Smooth muscle cell (in vitro differentiated cells): ENCODE results near the gene CELF2. TPM values are rescaled to one million over a fixed set of nuclear protein-coding genes. Genes with fewer than 3 reads are reported as not detected.
"Not testable (repeated sequence)": the region's sequence is repeated elsewhere in the genome, so short reads cannot be mapped to it uniquely, and the experiment has no call there.

Experiments
- DNase-seq: peaks from one replicate; lab custom pipeline; 2025; ENCODE audit not compliant: unreplicated experiment; lab: John Stamatoyannopoulos, UW
- H2AFZ ChIP-seq: fragments of 200-600 bp; sonication (generic); 2 replicates; pipeline ENCODE4 v1.6.0; 2016; ENCODE audit warnings: antibody characterized with exemption, low read depth, mild to moderate bottlenecking
- H3F3A ChIP-seq: fragments of 200-600 bp; sonication (generic); 2 replicates; pipeline ENCODE4 v1.6.0; 2017; ENCODE audit warnings: antibody characterized with exemption, low read depth
- H3K27ac ChIP-seq: fragments of 200-600 bp; sonication (generic); 2 replicates; pipeline ENCODE4 v1.5.1; 2016; ENCODE audit warnings: low read depth, mild to moderate bottlenecking
- H3K27me3 ChIP-seq: fragments of 200-600 bp; sonication (generic); 2 replicates; pipeline ENCODE4 v1.6.1; 2016; ENCODE audit warnings: low read depth, mild to moderate bottlenecking
- H3K36me3 ChIP-seq: fragments of 200-600 bp; sonication (generic); 2 replicates; pipeline ENCODE4 v1.5.1; 2016; ENCODE audit warnings: low read depth
- H3K4me1 ChIP-seq: fragments of 200-600 bp; sonication (generic); 2 replicates; pipeline ENCODE4 v1.5.1; 2016; ENCODE audit warnings: low read depth
- H3K4me2 ChIP-seq: fragments of 200-600 bp; sonication (generic); 2 replicates; pipeline ENCODE4 v1.6.0; 2016; ENCODE audit warnings: mild to moderate bottlenecking
- H3K4me3 ChIP-seq: fragments of 200-600 bp; sonication (generic); 2 replicates; pipeline ENCODE4 v1.5.1; 2016; ENCODE audit warnings: mild to moderate bottlenecking
- H3K79me2 ChIP-seq: fragments of 200-600 bp; sonication (generic); 2 replicates; pipeline ENCODE4 v1.6.0; 2016; ENCODE audit warnings: low read depth, mild to moderate bottlenecking
- H3K9ac ChIP-seq: fragments of 200-600 bp; sonication (generic); 2 replicates; pipeline ENCODE4 v1.6.0; 2016; ENCODE audit warnings: low read depth
- H3K9me3 ChIP-seq: fragments of 200-600 bp; sonication (generic); replicated peaks from 2 replicates; pipeline ENCODE4 v1.5.1; 2016; ENCODE audit warnings: low read depth
- H4K20me1 ChIP-seq: fragments of 200-600 bp; sonication (generic); 2 replicates; pipeline ENCODE4 v1.6.0; 2016; ENCODE audit warnings: low read depth
- CTCF ChIP-seq: fragments of 200-600 bp; sonication (generic); IDR thresholded peaks from 2 replicates; pipeline ENCODE4 v1.5.1; 2017; ENCODE audit warnings: borderline replicate concordance, mild to moderate bottlenecking, antibody characterized with exemption; ENCODE audit not compliant: insufficient read depth, poor library complexity, severe bottlenecking
- WGBS: methylation state at CpG from one replicate; pipeline ENCODE4 v1.1.7; 2016; ENCODE audit warnings: low lambda C conversion rate; 5-methylcytosine and 5-hydroxymethylcytosine counted together
- polyA plus RNA-seq: library from polyadenylated mRNA; unstranded; fragments of >200 nt; fragmentation: Nextera tagmentation; extraction: Ambion mirVana; gene quantifications from 2 replicates; pipeline ENCODE4 v1.2.1, GENCODE V29; 2016
- total RNA-seq: library from RNA; depleted of rRNA; stranded (reverse); fragments of >200 nt; gene quantifications from 2 replicates; pipeline ENCODE4 v1.2.3, GENCODE V29; 2014

Gene CELF2
- total and polyA plus RNA-seq, 2 experiments from 2014 or later, result 3.0 to 4.7 TPM

GRCh38 chr10:11183015-11183414 is 165.3 kb downstream of the CELF2 start:
- WGBS, result 86% methylated on average over 2 of the region's 2 CpGs
- Histone ChIP-seq H3K79me2 (no peaks in the 10 kb centered on the region), H3K4me2 (no peak overlapping the region)

GRCh38 chr10:11184093-11184492 is 166.4 kb downstream of the CELF2 start:
- WGBS, result 85% methylated on average over 3 of the region's 3 CpGs
- Histone ChIP-seq H3K4me1 (peaks cover under 1% of the 10 kb centered on the region), H3K36me3 (no peaks in the 10 kb centered on the region), H3F3A (no peaks in the 10 kb centered on the region), H3K4me3 (no peak overlapping the region), H3K27me3 (no peaks in the 10 kb centered on the region), H3K9ac (no peak overlapping the region), H2AFZ (no peak overlapping the region), H3K4me2 (no peak overlapping the region), H3K27ac (no peak overlapping the region), H3K9me3 (peaks cover 8% of the 10 kb centered on the region), H3K79me2 (no peaks in the 10 kb centered on the region), H4K20me1 (no peaks in the 10 kb centered on the region)
- DNase-seq, result no peak
- no peak for TF ChIP-seq CTCF

More at GRCh38 chr10:11183015-11183414, 165.3 kb downstream of the CELF2 start:
- TF ChIP-seq CTCF, result no peak
- Histone ChIP-seq H3K27me3 (no peaks in the 10 kb centered on the region), H2AFZ (no peak overlapping the region), H3K4me3 (no peak overlapping the region), H3K36me3 (no peaks in the 10 kb centered on the region), H3K9me3 (peaks cover 8% of the 10 kb centered on the region), H3F3A (peaks cover 4% of the 10 kb centered on the region), H3K9ac (no peak overlapping the region), H4K20me1 (no peaks in the 10 kb centered on the region), H3K4me1 (peaks cover 4% of the 10 kb centered on the region), H3K27ac (no peak overlapping the region)
- no peak for DNase-seq

GRCh38 chr10:11185128-11185665 is 167.5 kb downstream of the CELF2 start:
- H3K4me1 ChIP-seq, result peaks cover 12% of the 10 kb centered on the region
- DNase-seq, H3F3A ChIP-seq, H3K36me3 ChIP-seq, H3K9me3 ChIP-seq, H3K9ac ChIP-seq, H3K4me2 ChIP-seq, H3K27ac ChIP-seq, H4K20me1 ChIP-seq, H3K79me2 ChIP-seq, H2AFZ ChIP-seq, H3K27me3 ChIP-seq, H3K4me3 ChIP-seq: not testable (repeated sequence)
- WGBS, result 93% methylated on average over 13 of the region's 13 CpGs

GRCh38 chr10:11186374-11186773 is 168.7 kb downstream of the CELF2 start:
- no peaks in the 10 kb centered on the region for H3K36me3 ChIP-seq
- no peak for TF ChIP-seq CTCF
- no peaks in the 10 kb centered on the region for H3K79me2 ChIP-seq
- H3K9ac ChIP-seq, result no peak overlapping the region
- WGBS, result 97% methylated on average over 1 of the region's 1 CpG
- DNase-seq, result no peak
- H3K4me1 ChIP-seq, result peaks cover 15% of the 10 kb centered on the region
- no peak overlapping the region for H3K4me3 ChIP-seq
- no peak overlapping the region for H2AFZ ChIP-seq
- no peaks in the 10 kb centered on the region for H4K20me1 ChIP-seq
- H3K4me2 ChIP-seq, result no peak overlapping the region
- H3K27me3 ChIP-seq, result no peaks in the 10 kb centered on the region
- no peak overlapping the region for H3K27ac ChIP-seq
- peaks cover 8% of the 10 kb centered on the region for H3K9me3 ChIP-seq
- H3F3A ChIP-seq, result no peaks in the 10 kb centered on the region
